Stimulated activated CD4-positive, alpha-beta T cell treated with anti-CD3 and anti-CD28 coated beads, Interleukin-12 subunit alpha, Interleukin-12 subunit beta, amount 100 ng/mL, for 48 hours (primary cell): ENCODE data around the gene ZNF584.

ENCODE experiments used
- DNase-seq, 3 donors: peaks; one replicate each; pipeline ENCODE4 v3.0.0-alpha.2; 2020; ENCODE audit warnings: low read depth in 2 of 3, low spot score in 1 of 3

Gene ZNF584

GRCh38 chr19:58385891-58386575 lies 22.4 kb upstream of the ZNF584 start:
- DNase-seq, result no peak

- peak; percentile 91 to 95 (median 93) for DNase-seq
Measured at GRCh38 chr19:58386576-58387337, 21.7 kb upstream of the ZNF584 start, which contains the start of gene RPS5. Gene RPS5 (plus strand): TSS chr19:58387269. CDS start chr19:58388138, 869 bp downstream.

GRCh38 chr19:58387338-58388174 lies 20.9 kb upstream of the ZNF584 start:
- DNase-seq, result no peak

DNA sequence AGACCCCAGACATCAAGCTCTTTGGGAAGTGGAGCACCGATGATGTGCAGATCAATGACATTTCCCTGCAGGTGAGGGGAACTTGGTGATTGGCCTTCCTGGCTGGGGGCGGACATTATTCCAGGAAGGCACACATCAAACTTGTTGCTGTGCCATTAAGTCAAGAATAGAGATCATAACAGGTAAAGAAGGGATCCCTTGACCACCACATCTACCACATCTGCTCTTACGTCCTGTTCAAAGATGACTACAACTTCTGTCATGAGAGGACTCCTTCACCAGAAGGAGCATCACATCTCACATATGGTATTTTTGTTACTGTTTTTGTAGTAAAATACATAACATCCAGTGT lies 20.3 kb upstream of the ZNF584 start:
- no peak for DNase-seq

DNA sequence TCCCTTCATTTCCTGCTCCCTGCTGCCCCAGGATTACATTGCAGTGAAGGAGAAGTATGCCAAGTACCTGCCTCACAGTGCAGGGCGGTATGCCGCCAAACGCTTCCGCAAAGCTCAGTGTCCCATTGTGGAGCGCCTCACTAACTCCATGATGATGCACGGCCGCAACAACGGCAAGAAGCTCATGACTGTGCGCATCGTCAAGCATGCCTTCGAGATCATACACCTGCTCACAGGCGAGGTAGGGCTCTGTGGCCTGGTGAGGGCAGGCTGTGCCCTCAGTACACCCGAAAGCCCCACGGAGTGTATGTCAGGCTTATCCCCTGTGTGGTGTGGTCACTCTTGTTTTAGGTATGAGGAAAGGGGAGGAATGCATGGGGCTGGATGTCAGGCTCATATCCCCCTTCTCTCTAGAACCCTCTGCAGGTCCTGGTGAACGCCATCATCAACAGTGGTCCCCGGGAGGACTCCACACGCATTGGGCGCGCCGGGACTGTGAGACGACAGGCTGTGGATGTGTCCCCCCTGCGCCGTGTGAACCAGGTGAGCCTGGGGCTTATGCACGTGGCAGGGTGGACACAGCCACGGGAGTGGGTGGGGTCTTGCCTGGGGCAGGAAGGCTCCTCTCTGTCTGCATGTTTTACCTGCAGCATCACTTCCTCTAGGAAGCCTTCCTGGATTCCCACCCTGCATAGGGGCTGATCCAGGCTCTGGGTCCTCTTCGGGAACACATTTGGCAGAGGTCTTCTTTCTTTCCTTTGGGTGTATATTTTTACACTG lies 15.3 kb upstream of the ZNF584 start:
- DNase-seq, result no peak

- no peak for DNase-seq
Measured at GRCh38 chr19:58393725-58394033, 14.8 kb upstream of the ZNF584 start.

DNA sequence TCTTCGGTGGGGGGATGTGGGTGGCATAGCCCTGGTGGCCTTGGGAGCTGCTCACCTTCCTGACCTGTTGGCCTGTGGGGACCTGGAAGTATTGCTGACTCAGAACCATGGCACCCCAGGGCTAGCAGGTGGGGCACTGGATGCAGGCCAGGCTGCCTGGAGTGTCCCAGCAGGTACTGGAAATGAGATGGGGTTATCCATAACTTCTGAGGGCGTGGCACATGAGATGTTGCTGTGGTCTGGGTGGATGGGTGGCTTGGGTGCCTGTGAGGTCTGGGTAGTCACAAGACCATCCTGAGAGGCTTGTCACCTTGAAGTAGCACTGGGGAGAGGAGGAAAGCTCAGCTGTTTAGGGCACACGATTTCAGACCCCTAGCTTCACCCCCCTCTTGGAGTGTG lies 13.6 kb upstream of the ZNF584 start:
- no peak for DNase-seq

DNA sequence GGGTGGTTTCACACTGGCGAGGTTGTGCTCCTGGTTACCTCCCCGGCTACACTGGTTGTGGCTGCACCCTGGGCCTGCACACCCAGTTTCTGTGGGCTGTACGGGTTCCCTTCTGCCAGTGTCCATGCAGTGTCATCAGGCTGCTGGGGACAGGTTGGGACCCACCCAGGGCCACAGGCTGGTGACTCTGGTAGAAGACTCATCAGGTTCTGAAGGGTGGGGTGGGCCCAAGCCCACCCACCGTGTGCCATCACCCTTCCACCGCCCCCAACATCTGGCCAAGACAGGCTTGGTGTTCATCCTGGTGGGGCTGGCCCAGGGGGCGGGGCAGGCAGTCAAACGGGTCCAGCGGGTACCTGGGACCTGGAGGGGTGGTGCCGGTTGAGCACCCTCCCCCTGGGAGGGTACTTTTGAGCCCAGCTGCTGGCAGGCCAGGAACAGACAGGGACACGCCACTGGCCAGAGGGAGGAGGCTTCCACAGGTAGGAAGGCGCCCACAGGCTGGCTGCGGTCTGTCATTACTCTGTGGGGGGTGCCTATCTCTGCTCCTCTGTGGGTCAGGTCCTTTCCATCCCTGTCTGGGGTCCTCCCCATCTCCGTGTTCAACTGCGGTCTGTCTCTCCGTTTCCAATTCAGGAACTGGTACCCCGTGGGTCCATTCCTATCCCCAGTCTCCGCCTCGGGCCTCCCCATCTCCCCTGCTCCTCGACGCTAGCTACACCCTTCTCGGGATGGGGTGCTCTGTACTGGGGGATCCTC lies 13.1 kb upstream of the ZNF584 start, which contains the start of gene RNF225:
Gene RNF225 (plus strand): TSS at position 437 of the 759 bp plus-strand sequence. CDS start 434 bp downstream, outside the sequence.
- no peak for DNase-seq

GRCh38 chr19:58395979-58396627 lies 12.3 kb upstream of the ZNF584 start:
- DNase-seq, result no peak

- DNase-seq, result no peak
Measured at GRCh38 chr19:58396691-58397532, 11.5 kb upstream of the ZNF584 start.

DNA sequence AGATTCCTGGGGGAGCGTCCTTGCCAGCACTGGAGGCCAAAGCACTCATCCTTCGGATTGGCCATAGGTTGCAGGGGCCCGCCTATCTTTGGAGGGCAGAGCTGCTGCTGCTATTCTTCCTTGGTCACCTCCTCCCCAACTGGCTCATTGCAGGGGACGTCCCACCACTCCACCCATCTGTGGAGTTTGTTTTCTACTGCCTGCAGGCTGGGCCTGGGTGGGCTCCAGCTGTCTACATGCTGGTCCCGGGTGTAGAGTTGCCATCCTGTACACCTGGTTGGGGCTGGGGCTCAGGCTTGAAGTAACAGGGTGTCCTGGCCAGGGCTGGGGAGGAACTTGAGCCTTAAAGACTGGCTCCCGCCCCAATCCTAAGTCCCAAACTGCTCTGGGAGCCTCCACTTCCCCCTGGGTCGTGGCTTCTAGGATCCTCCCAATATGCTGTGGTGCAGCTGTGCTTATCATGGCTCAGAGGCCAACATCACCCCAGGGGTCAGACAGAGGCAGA lies 10.9 kb upstream of the ZNF584 start:
- DNase-seq, result no peak

DNA sequence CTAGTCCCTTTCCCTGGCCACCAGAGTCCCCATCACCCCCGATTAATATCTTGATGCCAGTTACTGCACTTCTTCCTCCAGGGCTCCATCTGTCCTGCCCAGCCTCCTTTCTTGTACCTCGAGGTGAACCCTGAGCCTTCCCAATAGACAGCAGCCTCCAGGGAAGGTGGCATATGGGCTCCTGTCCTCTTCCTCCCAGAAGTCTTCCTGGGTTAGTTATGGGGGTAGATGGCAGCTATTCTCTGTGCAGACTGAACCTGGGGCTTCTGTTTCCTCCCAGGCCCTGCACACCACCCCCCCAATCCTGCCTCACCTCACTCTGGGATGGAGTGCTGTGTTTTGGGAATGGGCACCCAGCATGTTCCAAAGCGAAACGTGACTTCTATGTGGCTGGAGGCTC lies 10.4 kb upstream of the ZNF584 start:
- DNase-seq, result no peak

GRCh38 chr19:58398545-58398944 lies 9.9 kb upstream of the ZNF584 start:
- no peak for DNase-seq

GRCh38 chr19:58399903-58400302 lies 8.5 kb upstream of the ZNF584 start:
- no peak for DNase-seq

GRCh38 chr19:58400316-58400915 lies 8.0 kb upstream of the ZNF584 start:
- no peak for DNase-seq

DNA sequence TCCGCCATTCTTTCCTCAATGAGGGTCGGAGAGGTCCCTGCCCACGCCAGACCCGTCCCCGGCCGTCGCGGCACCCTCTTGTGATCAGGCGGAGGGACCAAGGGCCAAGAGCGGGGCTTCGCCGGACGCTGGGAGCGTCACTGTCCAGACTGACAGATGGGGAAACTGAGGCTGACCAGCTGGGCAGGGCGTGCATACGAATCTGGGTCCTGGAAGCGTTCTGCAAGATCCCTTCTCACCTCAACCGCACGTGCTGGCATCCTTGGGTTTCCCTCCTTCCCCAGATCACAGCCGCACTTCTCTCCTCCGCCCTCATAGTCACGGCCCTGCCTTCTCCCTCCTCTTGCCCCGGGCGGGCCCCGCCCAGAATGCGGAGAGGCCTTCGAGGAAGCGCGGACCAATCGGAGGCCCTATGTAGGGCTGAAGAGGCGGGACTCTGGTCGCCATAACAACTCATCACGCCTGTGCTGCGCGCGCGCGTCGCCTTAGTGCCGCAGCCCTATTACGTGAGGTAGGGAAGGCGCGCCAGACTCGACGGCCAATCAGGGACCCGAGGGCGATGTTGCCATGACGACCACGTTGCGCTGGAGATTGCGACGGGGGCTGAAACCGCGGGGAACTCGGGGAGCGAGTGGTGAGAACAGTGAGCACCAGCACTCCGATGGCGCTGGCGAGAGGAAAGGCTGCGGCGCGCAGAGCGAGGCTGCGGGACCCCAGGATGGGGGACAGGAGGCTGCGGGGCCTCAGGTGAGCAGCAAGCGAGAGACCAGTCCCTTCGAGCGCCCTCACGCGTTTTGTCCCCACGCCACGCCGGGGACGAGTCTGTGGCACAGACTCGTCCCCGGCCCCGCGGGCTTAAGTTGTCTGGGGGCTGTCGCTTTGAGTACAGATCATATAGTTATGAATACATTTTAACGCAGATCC lies 7.3 kb upstream of the ZNF584 start:
- DNase-seq, result peak; percentile 97 to 99 (median 99)

DNA sequence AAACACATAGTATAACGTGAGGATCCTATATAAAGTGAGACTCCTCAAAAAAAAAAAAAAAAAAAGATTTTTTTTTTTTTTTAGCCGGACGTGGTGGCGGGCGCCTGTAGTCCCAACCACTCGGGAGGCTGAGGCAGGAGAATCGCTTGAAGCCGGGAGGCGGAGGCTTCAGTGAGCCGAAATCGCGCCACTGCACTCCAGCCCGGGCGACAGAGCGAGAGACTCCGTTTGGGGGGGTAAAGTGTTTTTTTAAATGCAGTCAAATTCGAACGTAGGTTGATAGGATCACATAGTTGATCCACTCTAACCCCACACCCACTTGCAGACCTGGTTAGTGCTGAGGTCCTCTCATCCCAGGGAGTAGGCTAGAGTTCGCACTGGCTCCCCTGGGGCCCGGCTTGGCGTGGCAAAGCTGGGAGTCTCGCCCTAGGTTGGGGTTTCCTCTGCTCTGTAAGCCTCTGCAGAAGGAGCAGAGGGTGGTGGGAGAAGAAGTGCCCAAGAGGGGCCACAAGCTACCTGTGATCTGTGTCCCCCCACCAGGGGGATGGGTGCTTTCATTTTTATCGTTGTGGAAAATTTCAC lies 6.5 kb upstream of the ZNF584 start:
- no peak for DNase-seq
